ENCODE measurements around the gene TMEM92.

GRCh38 chr17:50255766-50256635 is 18.3 kb upstream of the TMEM92 start:
- no peak for TF ChIP-seq SIN3A (IDR thresholded peaks at IDR 0.05; ENCODE audit: borderline replicate concordance, insufficient read depth, low read length)
- TF ChIP-seq POLR2AphosphoS5 (IDR thresholded peaks at IDR 0.05; ENCODE audit: low read depth, low read length), result no peak
- no peak for TF ChIP-seq REST (IDR thresholded peaks at IDR 0.05; ENCODE audit: insufficient read depth in 1 of 2, low read depth in 2 of 2, low read length in 2 of 2)
- no peak for TF ChIP-seq TAF1 (IDR thresholded peaks at IDR 0.05; ENCODE audit: borderline replicate concordance, insufficient read depth, low read length)
- TF ChIP-seq FOXP2 (optimal IDR thresholded peaks at IDR 0.05; ENCODE audit: borderline replicate concordance, extremely low read depth, extremely low read length, insufficient read depth), result no peak
